NK-92 (cell line): Measurements from ENCODE around the gene U2AF1L4.

Source experiments
- DNase-seq: peaks from one replicate; lab custom pipeline; 2025; ENCODE audit not compliant: unreplicated experiment; lab: John Stamatoyannopoulos, UW

The U2AF1L4 gene

GRCh38 chr19:35742121-35742724 lies 3.0 kb downstream of the U2AF1L4 start, which contains the start of gene IGFLR1:
Gene IGFLR1, minus strand, starts transcription at chr19:35742452. Its CDS starts 1,272 bp downstream, at chr19:35741180.
- no peak for DNase-seq

- DNase-seq, result no peak
Observed at GRCh38 chr19:35741203-35741515, 4.1 kb downstream of the U2AF1L4 start.

DNA sequence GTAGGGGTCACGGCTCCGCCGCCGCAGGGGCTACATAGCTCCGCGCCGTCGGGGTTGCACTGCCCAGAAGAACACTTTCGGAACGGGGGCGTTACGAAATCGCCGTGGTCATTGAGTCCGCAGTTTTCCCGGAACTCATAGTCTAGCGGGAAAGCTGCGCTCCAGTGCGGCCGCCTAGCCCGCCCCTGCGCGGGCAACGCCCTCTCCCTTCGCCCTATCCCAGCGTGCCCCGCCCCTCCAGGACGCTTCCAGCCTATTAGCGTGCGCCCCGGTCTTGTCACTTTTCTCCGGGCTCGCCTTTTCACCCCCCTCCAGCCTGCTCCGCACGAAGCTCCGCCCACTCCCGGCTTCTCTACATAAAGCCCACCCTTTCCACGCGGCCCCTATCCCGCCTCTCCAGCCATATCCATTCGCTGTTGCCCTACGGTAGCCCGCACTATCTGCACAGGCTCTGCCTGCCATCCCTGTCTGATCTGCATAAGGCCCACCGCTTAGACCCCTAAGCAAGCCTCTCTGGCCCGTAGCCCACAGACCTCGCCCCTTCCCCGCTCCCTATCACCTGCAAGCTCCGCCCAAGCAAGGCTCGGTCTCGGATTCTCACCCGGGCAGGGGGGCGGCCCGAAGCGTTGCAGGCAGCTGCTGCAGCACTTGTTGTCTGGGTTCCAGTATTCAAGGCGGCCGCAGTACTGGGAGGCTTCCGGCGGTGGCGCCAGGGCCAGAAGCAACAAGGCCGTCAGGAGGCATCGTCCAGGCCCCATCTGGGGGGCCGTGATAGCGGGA lies 4.6 kb downstream of the U2AF1L4 start:
- peak; percentile 88 for DNase-seq

- no peak for DNase-seq
Observed at GRCh38 chr19:35740108-35740422, 5.2 kb downstream of the U2AF1L4 start.

GRCh38 chr19:35739275-35740107 lies 5.7 kb downstream of the U2AF1L4 start:
- DNase-seq, result no peak

GRCh38 chr19:35738887-35739229 lies 6.4 kb downstream of the U2AF1L4 start:
- DNase-seq, result no peak

DNA sequence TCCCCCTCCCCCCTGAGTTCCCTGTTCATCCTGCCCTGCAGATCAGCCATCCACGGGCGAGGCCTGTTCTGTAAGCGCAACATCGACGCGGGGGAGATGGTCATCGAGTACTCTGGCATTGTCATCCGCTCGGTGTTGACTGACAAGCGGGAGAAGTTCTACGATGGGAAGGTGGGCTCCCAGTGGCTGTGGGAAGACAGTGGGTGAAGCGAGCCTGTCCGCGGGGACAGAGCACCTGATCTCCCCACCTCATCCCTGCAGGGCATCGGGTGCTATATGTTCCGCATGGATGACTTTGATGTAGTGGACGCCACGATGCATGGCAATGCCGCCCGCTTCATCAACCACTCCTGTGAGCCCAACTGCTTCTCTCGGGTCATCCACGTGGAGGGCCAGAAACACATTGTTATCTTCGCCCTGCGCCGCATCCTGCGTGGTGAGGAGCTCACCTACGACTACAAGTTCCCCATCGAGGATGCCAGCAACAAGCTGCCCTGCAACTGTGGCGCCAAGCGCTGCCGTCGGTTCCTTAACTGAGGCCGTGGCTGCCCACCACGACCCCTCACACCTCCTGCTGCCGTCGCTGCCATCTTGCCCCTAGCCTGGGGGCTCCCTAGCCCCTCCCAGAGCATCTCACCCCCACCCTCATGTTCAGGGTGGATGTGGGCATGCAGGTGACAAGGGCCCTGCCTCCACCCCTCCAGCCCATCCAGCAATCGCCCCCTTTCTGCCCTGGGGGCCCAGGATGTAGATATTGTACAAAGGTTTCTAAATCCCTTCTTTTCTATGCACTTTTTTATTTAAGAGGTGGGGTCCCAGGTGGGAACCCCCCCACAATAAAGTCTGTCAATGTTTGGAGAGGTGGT lies 7.0 kb downstream of the U2AF1L4 start:
- no peak for DNase-seq

DNA sequence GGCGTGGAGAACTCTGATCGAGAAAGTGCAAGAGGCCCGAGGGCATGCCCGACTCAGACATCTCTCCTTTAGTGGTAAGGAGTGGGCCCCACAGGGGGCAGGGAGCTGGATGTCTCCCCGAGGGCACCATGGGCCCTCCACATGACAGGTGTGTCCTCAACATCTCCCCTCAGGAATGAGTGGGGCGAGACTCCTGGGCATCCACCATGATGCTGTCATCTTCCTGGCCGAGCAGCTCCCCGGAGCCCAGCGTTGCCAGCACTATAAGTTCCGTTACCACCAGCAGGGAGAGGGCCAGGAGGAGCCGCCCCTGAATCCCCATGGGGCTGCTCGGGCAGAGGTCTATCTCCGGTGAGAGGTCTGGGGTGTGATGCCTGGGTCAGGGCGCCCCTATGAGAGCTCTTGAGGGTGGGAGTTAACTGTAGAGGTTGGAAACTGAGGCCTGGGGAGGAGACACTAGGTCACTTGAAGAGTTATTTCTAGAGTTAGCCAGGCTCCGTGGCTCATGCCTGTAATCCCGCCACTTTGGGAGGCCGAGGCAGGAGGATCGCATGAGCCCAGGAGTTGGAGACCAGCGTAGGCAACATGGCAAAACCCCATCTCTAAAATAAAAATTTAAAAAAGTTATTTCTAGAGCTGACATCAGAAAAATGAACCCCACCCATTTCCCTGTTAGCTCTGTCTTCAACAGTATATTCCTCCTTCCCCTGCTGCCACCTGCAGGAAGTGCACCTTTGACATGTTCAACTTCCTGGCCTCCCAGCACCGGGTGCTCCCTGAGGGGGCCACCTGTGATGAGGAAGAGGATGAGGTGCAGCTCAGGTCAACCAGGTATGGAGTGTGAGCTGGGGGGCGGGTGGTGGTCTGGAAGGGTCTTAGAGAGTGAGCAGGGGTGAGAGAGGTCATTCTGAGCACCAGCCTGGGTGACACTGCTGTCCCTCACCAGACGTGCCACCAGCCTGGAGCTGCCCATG lies 8.0 kb downstream of the U2AF1L4 start:
- DNase-seq, result no peak

GRCh38 chr19:35734889-35735288 lies 10.3 kb downstream of the U2AF1L4 start:
- DNase-seq, result no peak

- no peak for DNase-seq
Observed at GRCh38 chr19:35734273-35734672, 10.9 kb downstream of the U2AF1L4 start.

DNA sequence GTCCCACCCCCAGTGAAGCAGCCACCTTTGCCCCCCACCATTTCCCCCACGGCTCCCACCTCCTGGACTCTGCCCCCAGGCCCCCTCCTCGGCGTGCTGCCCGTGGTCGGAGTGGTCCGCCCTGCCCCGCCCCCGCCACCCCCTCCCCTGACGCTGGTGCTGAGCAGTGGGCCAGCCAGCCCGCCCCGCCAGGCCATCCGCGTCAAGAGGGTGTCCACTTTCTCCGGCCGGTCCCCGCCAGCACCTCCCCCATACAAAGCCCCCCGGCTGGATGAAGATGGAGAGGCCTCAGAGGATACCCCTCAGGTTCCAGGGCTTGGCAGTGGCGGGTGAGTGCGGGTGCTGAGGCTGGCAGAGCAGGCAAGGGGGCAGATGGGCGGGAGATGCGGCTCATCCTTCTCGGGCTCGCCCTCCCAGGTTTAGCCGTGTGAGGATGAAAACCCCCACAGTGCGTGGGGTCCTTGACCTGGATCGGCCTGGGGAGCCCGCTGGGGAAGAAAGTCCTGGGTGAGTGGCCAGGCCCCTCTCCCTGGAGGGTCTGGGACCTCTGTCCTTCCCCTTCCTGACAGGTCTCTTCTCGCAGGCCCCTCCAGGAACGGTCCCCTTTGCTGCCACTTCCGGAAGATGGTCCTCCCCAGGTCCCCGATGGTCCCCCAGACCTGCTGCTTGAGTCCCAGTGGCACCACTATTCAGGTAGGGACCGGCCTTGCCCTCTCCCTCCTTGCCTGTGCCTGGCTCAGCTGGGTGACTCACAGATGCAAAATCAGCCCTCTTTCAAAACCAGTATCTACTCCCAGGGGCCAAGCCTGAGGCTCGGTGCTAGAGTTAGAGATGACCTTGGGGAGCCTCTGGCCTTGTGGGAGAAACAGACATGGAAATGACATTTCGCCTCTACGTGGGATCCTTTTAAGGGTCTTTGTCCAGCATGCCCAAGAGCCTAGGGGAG lies 11.8 kb downstream of the U2AF1L4 start:
- no peak for DNase-seq

- DNase-seq, result no peak
Observed at GRCh38 chr19:35732540-35733179, 12.6 kb downstream of the U2AF1L4 start.

DNA sequence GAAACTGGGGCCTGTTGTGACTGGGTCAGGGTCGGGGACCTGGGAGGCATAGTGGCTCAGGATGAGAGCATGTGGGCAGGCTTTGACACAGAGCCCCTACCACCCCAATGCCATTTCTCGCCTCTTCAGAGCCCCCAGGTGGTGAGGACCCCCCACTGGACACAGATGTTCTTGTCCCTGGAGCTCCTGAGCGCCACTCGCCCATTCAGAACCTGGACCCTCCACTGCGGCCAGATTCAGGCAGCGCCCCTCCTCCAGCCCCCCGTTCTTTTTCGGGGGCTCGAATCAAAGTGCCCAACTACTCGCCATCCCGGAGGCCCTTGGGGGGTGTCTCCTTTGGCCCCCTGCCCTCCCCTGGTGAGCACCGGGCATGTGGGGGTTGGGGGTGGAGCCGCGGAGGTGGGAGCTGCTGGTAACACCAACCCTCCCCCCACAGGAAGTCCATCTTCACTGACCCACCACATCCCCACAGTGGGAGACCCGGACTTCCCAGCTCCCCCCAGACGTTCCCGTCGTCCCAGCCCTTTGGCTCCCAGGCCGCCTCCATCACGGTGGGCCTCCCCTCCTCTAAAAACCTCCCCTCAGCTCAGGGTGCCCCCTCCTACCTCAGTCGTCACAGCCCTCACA lies 13.3 kb downstream of the U2AF1L4 start:
- DNase-seq, result no peak

DNA sequence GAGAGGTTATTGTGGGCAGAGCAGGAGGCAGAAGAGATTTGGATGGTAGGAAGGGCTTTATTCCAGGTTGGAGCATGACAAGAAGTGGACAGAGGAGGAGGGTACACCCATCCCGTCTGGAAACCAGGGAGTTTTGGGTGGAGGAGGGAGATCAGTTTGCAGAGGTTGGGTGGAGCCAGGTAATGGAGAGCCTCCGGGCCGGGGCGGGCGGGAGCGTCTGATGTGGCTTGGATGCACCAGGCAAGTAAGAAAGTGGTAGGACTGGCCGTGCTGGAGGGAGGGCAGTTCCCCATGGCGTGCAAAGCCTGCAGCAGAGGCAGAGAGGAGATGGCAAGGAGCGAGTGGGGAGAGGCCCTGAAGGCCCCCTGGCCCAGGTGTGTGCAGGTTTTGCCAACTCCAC lies 13.9 kb downstream of the U2AF1L4 start:
- no peak for DNase-seq

DNA sequence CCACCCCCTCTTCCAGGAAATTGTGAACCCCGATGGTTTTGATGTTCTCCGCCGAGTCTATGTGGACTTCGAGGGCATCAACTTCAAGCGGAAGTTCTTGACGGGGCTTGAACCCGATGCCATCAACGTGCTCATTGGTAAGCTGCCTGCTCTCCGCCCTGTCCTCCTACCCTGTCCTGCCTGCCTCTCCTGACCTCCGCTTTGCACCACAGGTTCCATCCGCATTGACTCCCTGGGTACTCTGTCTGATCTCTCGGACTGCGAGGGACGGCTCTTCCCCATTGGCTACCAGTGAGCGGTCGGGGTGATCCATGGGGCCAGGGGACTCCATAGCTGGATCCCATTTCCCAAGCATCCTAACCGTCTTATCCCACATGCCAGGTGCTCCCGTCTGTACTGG lies 14.9 kb downstream of the U2AF1L4 start:
- DNase-seq, result no peak

GRCh38 chr19:35729763-35730162 lies 15.5 kb downstream of the U2AF1L4 start:
- DNase-seq, result no peak

DNA sequence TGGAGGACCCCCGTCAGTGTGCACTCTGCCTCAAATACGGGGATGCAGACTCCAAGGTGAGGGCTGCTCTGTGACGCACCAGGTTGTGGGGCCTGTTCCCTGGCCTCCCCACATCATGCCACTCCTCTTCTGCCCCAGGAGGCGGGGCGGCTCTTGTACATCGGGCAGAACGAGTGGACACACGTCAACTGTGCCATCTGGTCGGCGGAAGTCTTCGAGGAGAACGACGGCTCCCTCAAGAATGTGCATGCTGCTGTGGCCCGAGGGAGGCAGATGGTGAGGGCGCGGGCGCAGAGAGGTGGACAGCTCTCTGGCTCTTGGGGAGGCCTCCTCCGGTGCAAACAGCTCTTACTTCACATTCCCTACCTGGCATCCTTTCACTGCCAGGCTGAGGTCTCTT lies 16.2 kb downstream of the U2AF1L4 start:
- no peak for DNase-seq
